ENCODE results near the gene PTHLH. TPM values are rescaled to one million over a fixed set of nuclear protein-coding genes. Genes with fewer than 3 reads are reported as not detected.

The PTHLH gene
- total RNA-seq, 1 experiment from 2014 or later = not detected

- Mint-ChIP-seq H3K27ac (ENCODE audit: unreplicated experiment) (no peak overlapping the region), H3K9me3 (ENCODE audit: unreplicated experiment) (no peaks in the 10 kb centered on the region), H3K27me3 (ENCODE audit: insufficient read depth, unreplicated experiment) (peaks cover 4% of the 10 kb centered on the region), H3K36me3 (ENCODE audit: insufficient read depth, unreplicated experiment) (no peaks in the 10 kb centered on the region), H3K4me1 (ENCODE audit: low read depth, unreplicated experiment) (no peaks in the 10 kb centered on the region), H3K4me3 (ENCODE audit: unreplicated experiment) (no peak overlapping the region)
- Histone ChIP-seq H3K4me3 (ENCODE audit: low read depth, low read length) (no peak overlapping the region), H3K4me1 (no peaks in the 10 kb centered on the region), H3K27me3 (replicated peaks; ENCODE audit: control insufficient read depth, insufficient read depth, low read length) (no peaks in the 10 kb centered on the region; the same call in 1 of the 2 replicates), H3K9me3 (peaks cover 7% of the 10 kb centered on the region; the same call in 1 of the 2 replicates), H3K36me3 (ENCODE audit: control insufficient read depth, insufficient read depth, low read length) (no peaks in the 10 kb centered on the region)
- BruUV-seq (replicated peaks) = no TSS peak
- ChIA-PET POLR2A (no interaction called here), CTCF (interaction anchor here (0.6 kb wide), 1 partner anchor 35 kb away, joined by 3 read pairs; no protein-coding TSS in a partner anchor)
- DNase-seq = no peak
- no peak for TF ChIP-seq CTCF (IDR thresholded peaks at IDR 0.05; ENCODE audit: insufficient read depth in 1 of 2, low read depth in 1 of 2, low read length in 1 of 2, severe bottlenecking in 1 of 2, unreplicated experiment in 1 of 2)
- intact Hi-C loops (cut with micrococcal nuclease; ENCODE audit: unreplicated experiment) = no loop called here
These were observed 14.8 kb upstream of the PTHLH start for GRCh38 chr12:27987331-27987730.

GRCh38 chr12:27984275-27984674 lies 11.7 kb upstream of the PTHLH start:
- no peaks in the 10 kb centered on the region for H3K4me1 Mint-ChIP-seq (ENCODE audit: low read depth, unreplicated experiment)
- ChIA-PET CTCF (no interaction called here), POLR2A (no interaction called here)
- DNase-seq = no peak
- intact Hi-C loops (cut with micrococcal nuclease; ENCODE audit: unreplicated experiment) = no loop called here
- no peak overlapping the region for H3K4me3 Mint-ChIP-seq (ENCODE audit: unreplicated experiment)
- no peaks in the 10 kb centered on the region for H3K9me3 Mint-ChIP-seq (ENCODE audit: unreplicated experiment)
- no TSS peak for BruUV-seq (replicated peaks)
- no peaks in the 10 kb centered on the region for H3K4me1 ChIP-seq
- no peaks in the 10 kb centered on the region for H3K36me3 ChIP-seq (ENCODE audit: control insufficient read depth, insufficient read depth, low read length)
- peaks cover 8% of the 10 kb centered on the region for H3K27me3 Mint-ChIP-seq (ENCODE audit: insufficient read depth, unreplicated experiment)
- H3K27me3 ChIP-seq (replicated peaks; ENCODE audit: control insufficient read depth, insufficient read depth, low read length) = no peaks in the 10 kb centered on the region; the same call in 1 of the 2 replicates
- H3K36me3 Mint-ChIP-seq (ENCODE audit: insufficient read depth, unreplicated experiment) = no peaks in the 10 kb centered on the region
- H3K27ac Mint-ChIP-seq (ENCODE audit: unreplicated experiment) = no peak overlapping the region
- H3K4me3 ChIP-seq (ENCODE audit: low read depth, low read length) = no peak overlapping the region
- H3K9me3 ChIP-seq = no peaks in the 10 kb centered on the region
- TF ChIP-seq CTCF (IDR thresholded peaks at IDR 0.05; ENCODE audit: insufficient read depth in 1 of 2, low read depth in 1 of 2, low read length in 1 of 2, severe bottlenecking in 1 of 2, unreplicated experiment in 1 of 2) = no peak

DNA sequence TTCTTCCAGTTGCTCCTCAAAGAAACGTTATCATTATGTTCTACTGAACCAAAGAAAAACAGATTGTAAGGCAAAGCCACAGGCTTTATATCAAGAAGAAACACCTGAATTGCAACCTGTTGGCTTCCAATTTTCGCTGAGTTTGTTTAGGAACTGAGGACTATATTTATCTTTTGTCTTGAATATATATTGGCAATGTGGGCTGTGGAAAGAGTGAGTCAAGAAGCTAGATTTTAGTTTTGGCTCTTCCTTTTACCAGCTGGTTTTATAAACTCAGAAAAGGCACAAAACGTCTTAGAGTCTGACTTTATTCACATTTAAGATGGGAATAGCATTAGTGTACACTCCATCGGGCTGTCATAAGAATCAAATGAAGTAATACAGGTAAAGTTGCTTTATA lies 10.4 kb upstream of the PTHLH start:
- DNase-seq = no peak
- no TSS peak for BruUV-seq (replicated peaks)
- no peaks in the 10 kb centered on the region for H3K9me3 ChIP-seq
- no peaks in the 10 kb centered on the region; the same call in 1 of the 2 replicates for H3K27me3 ChIP-seq (replicated peaks; ENCODE audit: control insufficient read depth, insufficient read depth, low read length)
- H3K27ac Mint-ChIP-seq (ENCODE audit: unreplicated experiment) = no peak overlapping the region
- no peaks in the 10 kb centered on the region for H3K9me3 Mint-ChIP-seq (ENCODE audit: unreplicated experiment)
- intact Hi-C loops (cut with micrococcal nuclease; ENCODE audit: unreplicated experiment) = no loop called here
- no peak for TF ChIP-seq CTCF (IDR thresholded peaks at IDR 0.05; ENCODE audit: insufficient read depth in 1 of 2, low read depth in 1 of 2, low read length in 1 of 2, severe bottlenecking in 1 of 2, unreplicated experiment in 1 of 2)
- H3K4me1 ChIP-seq = no peaks in the 10 kb centered on the region
- CTCF ChIA-PET = no interaction called here
- POLR2A ChIA-PET = no interaction called here
- H3K4me3 ChIP-seq (ENCODE audit: low read depth, low read length) = no peak overlapping the region
- no peak overlapping the region for H3K4me3 Mint-ChIP-seq (ENCODE audit: unreplicated experiment)
- no peaks in the 10 kb centered on the region for H3K4me1 Mint-ChIP-seq (ENCODE audit: low read depth, unreplicated experiment)
- H3K36me3 ChIP-seq (ENCODE audit: control insufficient read depth, insufficient read depth, low read length) = no peaks in the 10 kb centered on the region
- H3K27me3 Mint-ChIP-seq (ENCODE audit: insufficient read depth, unreplicated experiment) = peaks cover 16% of the 10 kb centered on the region
- no peaks in the 10 kb centered on the region for H3K36me3 Mint-ChIP-seq (ENCODE audit: insufficient read depth, unreplicated experiment)
